Mammary epithelial cell (primary cell): Measurements from ENCODE around the gene LRATD1.

ENCODE experiments used
- CTCF ChIP-seq, 2 donors: IDR thresholded peaks in 1 of 2; conservative IDR thresholded peaks in 1 of 2; 2 replicates each; pipeline ENCODE4 v1.5.1; 2011 to 2012; ENCODE audit warnings: inconsistent platforms in 2 of 2, low read length in 2 of 2, mild to moderate bottlenecking in 2 of 2, control low read depth in 1 of 2, low read depth in 1 of 2; ENCODE audit not compliant: insufficient read depth in 1 of 2; ENCODE audit errors: extremely low read depth in 1 of 2
- EZH2 ChIP-seq: IDR thresholded peaks from 2 replicates; pipeline ENCODE4 v1.6.1; 2012; ENCODE audit warnings: low read length, inconsistent platforms, borderline replicate concordance

- TF ChIP-seq CTCF (conservative IDR thresholded peaks at IDR 0.05 in 1 of 2, IDR thresholded peaks at IDR 0.05 in 1 of 2; ENCODE audit: extremely low read depth in 1 of 2, insufficient read depth in 1 of 2, low read depth in 1 of 2, low read length in 2 of 2) (no peak), EZH2 (no peak)
Measured at GRCh38 chr2:14583059-14583458, 49.5 kb upstream of the LRATD1 start.
